NCI-H146 (cell line): ENCODE data around the gene DNAH3.
"Not testable (repeated sequence)": the region's sequence is repeated elsewhere in the genome, so short reads cannot be mapped to it uniquely, and the experiment has no call there.

Source experiments
- DNase-seq: peaks from one replicate; lab custom pipeline; 2025; lab: John Stamatoyannopoulos, UW

Gene DNAH3

DNA sequence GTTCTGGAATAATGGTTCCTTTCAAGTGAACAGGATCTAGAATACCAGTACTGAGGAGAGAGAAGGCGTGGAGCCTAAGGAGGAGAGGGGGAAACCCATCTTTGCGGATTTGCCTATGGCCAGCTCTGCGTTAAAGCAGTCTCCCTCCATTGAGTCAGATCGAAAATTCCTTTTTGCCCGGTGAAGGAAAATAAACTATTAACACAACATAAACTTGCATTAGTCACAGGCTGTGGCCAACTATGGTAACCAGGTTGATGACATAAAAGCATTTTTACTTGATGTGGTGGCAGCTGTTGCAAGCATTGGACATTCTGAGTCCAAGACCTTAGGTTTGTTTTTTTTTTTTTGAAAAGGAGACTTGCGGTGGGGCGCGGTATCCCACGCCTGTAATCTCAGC is 16.7 kb upstream of the DNAH3 start:
- DNase-seq, result no peak

DNA sequence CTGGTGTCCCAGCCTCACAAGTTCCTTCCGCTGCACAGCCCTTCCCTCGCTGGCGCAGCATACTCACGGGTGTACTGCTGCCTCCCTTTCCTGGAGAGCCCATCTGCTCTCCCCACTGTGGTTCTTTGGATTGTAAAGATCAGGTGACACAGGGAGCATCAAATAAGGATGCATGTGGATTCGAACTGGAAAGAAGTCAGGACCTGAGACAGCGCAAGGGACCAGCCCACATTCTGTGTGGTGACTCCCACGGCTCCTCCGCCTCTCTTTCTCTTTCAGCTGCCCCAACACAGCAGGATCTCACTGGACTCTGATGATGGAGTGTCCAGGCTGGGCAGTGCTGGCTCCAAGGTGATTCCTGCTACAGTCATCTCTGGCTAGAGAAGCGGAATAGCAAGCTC is 15.9 kb upstream of the DNAH3 start:
- DNase-seq, result no peak

DNA sequence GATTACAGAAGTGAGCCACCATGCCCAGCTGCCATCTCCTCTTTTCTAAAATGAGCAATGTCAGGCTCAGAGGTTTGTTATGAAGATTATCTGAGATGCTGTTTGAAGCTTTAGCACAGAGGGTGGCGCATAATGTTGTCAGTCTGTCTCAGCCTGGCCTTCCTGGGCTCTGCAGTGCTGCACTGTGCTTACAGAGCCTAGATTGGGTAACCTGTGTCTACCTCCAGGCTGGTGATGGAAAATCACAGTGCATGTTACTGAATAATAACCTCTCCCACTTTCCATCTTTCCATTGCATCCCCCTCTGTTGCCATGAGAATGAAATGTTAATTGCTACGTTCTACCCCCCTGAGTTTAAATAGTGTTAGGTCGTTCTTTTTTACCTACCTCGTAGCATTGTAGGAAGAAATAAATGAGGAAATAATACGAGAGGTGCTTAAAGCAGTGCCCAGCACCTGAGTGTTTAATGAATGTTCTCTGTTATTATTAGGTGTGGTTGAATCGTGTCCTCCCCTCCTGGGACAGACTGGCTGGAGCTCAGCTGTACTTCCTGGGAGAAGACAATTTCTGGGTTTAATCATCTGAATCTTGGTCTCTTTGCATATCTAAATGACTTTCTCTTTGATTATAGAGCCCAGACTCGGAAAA is 14.0 kb upstream of the DNAH3 start:
- no peak for DNase-seq

DNA sequence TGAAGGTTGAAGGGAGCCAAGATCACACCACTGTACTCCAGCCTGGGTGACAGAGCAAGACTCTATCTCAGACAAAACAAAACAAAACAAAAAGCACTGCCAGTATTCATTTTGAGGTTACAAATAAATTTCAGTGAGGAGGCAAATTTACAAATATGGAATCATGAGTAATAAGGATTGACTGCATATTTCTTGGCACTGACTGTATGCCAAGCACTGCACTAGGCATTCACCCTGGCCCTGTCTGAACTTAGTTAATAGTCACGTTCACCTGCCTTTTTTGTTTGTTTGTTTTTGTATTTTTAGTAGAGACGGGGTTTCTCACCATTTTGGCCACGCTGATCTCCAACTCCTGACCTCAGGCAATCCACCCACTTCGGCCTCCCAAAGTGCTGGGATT is 12.9 kb upstream of the DNAH3 start:
- no peak for DNase-seq

DNA sequence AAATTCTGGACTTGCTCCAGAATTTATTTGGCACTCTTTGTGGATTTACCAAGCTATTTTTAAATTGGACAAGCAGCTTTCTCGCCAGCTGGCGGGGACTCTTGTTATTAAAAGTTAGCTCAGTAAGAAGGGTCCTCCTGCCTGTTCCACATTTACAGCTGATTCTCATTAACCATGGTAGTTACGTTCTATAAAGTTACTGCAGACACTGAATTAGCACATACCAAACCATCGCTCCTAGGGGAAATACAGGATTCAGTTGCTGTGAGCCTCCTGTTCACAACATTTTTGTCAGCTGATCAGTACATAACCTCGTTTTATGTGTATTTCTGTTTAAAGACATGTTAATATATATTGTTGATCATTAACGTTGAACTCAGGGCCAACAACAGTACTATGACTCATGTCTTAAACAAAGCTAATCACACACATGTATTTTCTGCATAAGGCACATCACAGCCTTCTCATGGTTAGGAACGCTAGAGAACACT is 12.1 kb upstream of the DNAH3 start:
- no peak for DNase-seq

DNA sequence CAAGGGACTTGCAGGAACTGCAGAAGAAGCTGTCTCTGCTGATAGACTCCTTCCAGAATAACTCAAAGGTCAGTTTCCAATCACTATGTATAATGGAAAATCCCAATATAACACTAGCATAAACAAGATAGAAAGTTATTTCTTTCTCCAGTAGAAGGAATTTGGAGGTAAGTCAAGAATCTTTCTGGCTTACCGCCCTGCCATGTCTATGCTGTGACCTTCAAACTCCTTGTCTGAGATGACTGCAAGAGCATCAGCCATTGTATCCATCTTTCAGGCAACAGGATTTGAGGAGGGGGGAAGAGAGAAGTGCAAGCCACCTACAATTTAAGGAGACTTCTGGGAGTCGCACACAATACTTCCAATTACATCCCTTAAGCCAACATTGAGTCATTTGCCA is 10.6 kb upstream of the DNAH3 start:
- DNase-seq, result no peak

DNA sequence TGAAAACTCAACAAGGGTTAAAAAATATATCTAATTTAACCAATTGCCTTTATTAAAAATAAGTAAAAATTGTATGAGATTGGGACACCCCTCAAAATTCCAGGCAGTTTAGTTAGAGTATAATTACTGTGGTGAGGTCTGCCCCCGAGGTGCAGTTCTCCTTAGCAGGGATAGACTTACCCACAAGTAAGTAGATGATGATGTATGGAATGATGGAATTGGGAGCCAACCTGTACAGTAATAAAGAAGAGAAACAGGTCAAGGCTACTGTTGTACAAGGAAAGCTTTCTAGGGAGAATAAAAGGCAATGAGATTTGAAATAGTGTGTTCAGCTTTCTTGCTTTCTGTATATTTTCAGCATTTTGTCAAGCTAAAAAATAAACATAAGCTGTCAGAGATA is 9.6 kb upstream of the DNAH3 start:
- DNase-seq, result no peak

DNA sequence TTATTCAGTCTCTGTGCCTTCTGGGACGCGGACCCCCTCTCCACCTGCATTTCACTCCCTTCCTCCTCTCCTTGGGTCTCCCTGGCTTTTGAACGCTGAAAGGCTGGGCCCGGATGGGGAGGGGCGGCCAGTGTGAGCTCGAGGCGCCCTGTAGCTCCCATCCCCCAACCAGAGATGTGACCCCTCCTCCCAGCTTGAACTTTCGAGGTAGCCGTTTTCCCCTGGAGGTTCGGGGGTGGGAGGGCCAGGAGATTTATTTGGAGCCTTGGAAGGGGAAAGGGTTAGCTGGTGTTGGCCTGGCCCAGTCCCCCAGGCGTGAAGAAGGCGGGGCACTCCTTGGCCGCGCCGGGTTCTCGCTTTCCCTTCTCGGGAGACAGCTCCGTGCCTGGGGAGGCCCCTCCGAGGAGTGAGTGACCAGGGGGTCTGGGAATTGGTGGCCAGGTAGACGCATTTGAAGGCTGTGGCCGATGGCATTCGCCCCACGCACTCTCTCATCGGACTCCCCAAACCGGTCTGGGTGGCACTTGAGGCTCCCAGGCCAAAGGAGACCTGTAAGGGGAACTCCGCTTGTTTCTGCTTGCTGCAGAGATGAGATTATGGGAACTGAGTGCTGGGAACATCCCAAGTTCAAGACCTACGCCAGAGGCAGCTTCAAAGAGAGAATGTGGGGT is 8.8 kb upstream of the DNAH3 start:
- DNase-seq, result no peak

DNA sequence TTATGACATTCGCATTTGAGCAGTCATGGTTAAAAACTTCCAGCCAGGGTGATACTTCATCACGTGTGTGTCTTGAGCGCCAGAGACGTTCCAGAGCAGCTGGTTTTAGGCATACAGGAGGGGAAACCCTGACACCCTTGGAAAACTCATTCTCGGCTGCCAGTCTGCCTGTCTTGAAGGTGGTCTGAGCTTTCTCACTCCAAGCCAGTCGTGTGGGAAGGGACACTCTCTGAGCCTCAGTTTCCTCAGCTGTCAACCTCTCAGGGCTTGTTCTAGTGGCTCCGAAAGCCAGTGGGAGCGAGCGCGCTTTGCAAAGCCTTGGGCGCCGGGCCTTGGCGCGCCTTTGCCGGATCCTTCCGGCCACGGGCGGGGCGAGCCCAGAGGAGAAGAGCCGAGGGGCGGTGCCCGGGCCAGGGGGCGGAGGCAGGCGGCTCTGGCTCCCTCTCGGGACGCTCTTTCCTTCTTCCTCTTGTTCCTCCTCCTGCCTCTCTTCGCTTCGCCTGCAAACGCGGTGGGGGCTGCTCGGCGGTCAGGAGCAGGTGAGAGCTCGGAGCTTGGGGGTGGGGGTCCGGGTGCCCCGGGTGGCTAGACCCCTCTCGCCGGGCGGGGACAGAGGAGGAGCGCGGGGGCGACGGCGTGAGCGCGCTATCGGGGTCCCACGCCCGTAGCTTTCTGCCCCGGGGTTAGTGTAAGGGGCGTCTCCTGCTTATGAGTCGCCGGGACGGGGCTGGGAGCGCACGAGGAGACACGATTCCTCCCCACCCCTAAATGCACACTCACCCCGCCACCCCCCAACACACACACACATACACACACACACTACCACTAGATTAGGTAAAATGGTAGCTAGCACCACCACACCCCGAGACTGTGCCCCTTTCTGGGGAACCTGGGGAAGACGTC is 7.8 kb upstream of the DNAH3 start, which contains the start of gene LDAF1:
TSS of gene LDAF1 (plus strand) at position 467 of the 903 bp plus-strand sequence. CDS start 2,509 bp downstream, outside the sequence.
- DNase-seq, result peak; percentile 45

DNA sequence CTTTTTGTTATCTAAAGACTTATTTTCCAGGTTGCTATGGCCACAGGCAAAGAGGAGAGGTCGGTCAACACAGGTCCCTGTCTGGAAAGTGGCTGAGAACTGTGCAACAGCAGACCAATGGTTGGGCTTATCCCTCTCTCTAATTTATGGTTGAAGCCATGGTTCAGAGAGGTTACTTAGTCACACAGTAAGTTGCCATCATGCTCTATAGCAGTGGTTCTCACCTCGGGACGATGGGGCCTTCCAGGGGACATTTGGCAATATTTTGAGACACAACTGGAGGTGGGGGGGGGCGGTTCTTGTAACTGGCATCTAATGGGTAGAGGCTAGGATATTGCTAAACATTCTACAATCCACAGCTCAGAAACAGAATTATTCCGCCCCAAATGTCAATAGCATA is 7.0 kb upstream of the DNAH3 start:
- no peak for DNase-seq

DNA sequence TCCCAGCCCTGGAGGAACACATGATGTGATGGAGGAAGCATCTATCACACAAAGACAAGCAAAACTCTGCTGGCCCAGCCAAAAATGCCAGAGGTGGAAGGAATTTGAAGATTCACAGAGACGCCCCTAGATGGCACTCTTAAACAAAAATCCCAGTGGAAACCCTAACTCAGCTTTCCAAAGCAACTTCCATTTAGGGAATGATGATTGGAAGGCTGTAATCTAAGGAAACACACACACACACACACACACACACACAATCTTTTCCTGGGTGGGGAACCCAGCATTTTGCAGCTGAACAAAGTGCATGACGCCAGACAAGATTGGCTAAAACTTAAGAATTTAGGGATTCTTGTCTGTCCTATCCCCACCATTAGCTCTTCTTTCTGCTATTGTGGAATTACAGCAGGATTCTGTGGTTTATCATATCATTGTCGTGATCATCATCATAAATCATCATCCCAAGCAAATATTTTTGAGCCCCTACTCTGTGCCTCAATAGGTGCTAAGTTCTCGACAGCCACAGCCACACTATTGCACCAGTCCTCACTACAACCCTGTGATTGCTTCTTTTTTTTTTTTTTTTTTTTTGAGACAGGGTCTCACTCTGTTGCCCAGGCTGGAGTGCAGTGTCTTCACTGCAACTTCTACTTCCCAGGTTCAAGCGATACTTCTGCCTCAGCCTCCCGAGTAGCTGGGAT is 6.3 kb upstream of the DNAH3 start:
- peak; percentile 50 for DNase-seq

DNA sequence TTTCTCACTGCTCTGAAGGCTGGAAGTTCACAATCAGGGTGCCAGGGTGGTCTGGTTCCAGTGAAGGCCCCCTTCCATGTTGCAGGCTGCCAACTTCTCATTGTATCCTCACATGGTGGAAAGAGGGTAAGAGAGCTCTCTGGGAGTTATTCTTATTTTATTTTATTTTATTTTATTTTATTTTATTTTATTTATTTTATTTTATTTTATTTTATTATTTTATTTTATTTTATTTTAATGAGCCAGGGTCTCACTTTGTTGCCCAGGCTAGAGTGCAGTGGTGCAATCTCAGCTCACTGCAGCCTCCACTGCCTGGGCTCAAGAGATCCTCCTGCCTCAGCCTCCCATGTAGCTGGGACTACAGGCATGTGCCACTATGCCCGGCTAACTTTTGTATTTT is 5.4 kb upstream of the DNAH3 start:
- not testable (repeated sequence) for DNase-seq

DNA sequence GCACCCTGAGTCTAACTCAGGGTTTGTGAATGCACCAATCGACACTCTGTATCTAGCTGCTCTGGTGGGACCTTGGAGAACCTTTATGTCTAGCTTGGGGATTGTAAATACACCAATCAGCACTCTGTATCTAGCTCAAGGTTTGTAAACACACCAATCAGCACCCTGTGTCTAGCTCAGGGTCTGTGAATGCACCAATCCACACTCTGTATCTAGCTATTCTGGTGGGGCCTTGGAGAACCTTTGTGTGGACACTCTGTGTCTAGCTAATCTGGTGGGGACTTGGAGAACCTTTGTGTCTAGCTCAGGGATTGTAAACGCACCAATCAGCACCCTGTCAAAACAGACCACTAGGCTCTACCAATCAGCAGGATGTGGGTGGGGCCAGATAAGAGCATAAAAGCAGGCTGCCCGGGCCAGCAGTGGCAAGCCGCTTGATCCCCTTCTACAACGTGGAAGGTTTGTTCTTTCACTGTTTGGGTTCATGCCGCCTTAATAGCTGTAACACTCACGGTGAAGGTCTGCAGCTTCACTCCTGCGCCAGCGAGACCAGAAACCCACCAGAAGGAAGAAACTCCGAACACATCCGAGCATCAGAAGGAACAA is 2.6 kb upstream of the DNAH3 start:
- not testable (repeated sequence) for DNase-seq

DNA sequence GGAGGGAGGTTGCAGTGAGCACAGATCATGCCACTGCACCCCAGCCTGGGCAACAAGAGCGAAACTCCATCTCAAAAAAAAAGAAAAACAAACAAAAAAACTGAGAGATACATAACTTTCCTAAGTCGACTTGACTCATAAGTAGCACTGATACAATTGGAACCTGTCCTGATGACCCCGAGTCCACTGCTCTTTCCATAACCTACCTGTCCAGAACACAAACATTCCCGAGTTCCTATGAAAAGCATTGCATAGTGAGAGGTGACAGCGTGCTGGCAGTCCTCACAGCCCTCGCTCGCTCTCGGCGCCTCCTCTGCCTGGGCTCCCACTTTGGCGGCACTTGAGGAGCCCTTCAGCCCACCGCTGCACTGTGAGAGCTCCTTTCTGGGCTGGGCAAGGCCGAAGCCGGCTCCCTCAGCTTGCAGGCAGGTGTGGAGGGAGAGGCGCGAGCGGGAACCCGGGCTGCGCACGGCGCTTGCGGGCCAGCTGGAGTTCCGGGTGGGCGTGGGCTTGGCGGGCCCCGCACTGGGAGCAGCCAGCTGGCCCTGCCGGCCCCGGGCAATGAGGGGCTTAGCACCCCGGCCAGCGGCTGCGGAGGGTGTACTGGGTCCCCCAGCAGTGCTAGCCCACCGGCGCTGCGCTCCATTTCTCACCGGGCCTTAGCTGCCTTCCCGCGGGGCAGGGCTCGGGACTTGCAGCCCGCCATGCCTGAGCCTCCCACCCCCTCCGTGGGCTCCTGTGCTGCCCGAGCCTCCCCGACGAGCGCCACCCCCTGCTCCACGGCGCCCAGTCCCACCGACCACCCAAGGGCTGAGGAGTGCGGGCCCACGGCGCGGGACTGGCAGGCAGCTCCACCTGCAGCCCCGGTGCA is 1.7 kb upstream of the DNAH3 start:
- DNase-seq, result not testable (repeated sequence)

DNA sequence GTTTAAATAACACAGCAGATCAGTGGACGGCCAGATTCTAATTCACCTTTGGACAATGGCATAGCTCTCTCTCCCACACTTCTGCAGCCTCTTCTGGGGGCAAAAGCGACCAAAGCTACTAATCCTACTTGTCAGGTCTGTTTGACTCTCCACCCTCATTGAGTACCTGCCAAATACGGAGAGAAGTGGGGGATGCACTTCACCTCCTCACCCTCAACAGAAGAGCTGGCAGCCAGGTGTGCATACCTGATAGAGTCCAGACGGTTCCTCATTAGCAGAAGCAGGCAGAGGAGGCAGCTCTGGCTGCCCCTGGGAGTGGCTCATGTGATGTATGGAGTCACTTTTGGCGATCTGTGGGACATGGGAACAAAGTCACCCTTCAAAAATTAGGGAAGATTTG is 4.9 kb downstream of the DNAH3 start:
- no peak for DNase-seq

DNA sequence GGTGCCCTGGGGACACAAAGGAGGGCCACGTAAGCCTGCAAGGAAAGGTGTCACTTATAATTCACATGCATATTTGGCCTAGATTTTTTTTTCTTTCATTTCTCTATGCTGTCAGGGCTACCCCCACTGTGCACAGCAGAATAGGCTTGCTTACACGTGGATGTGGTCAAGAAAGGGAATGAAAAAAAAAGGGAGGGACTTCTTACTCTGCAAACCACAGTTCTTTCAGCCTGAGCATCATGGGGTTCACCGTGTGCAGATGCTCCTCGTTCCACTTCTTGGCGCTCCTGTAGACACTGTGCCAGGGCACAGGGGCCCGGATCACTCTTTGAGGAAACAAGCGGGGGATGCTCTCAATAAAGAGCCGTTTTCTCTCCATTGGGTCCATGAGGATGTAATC is 16.6 kb downstream of the DNAH3 start:
- no peak for DNase-seq

DNA sequence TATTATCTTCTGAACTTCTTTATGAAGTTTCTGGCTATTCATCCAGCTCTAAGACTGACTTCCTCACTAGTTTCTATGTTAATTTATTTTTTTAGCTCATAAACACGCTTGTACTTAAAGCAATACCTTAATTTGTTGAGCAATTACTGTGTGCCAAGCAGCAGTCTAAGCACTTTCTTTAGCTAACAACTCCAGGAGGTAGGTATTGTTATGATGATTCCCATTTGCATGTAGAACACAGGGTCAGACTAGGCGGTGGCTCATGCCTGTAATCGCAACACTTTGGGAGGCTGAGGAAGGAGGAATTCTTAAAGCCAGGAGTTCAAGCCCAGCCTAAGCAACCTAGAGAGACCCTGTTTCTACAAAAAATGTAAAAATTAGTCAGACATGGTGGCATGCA is 19.8 kb downstream of the DNAH3 start:
- no peak for DNase-seq

DNA sequence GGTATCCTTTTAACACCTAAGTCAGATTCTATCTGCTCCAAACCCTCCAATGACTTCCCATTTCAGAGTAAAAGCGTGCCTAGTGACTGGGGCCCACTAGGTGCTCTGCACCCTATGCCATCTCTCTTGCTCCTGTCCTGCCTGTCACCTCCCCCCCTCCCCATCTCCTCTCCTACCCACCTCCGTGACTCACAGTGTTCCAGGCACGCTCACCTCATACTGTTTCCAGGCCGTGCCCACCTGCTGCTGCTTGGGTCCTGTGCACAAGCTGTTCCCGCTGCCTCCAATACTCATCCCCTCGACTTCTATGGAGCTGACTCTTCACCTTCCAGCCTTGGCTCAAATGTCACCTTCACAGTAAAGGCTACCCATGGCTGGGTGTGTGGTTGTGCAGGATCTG is 21.7 kb downstream of the DNAH3 start:
- DNase-seq, result no peak

DNA sequence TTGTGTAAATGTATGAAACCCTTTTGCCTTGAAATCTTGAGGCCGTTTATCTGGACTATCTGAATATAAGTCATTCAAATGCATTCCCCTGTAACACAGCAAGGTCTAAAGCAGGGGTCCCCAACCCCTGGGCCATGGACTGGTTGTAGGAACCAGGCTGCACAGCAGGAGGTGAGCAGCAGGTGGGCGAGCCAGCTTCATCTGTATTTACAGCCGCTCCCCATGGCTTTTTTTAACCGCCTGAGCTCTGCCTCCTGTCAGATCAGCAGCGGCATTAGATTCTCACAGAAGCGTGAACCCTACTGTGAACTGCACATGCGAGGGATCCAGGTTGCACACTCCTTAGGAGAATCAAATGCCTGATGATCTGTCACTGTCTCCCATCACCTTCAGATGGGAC is 24.1 kb downstream of the DNAH3 start:
- DNase-seq, result peak; percentile 14

DNA sequence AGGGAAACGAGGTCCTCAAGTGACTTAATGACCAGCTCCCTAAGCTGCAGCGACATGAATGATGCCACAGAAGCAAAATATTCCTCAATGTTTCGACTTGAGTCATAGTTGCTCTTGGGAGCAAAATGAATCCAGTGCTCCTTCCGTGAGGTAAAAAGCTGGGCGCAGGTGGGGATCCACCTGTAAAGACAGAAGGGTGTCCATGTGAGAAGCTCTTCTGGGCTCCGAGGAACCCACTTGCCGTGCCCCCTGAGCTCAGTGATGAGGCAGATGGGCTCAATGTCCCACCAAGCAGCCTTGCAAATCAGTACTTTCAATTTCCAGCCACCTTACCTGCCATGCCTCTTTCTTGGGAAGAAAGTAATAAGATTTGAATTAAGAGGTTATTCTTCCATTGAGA is 25.5 kb downstream of the DNAH3 start:
- no peak for DNase-seq
